IMR-90 (cell line): Measurements from ENCODE around the gene TCF7L1. TPM values are rescaled to one million over a fixed set of nuclear protein-coding genes. Genes with fewer than 3 reads are reported as not detected.

Experiments used
- ATAC-seq: fragments of 200-7000 bp; cut with Tn5 transposase; 2 replicates; pipeline ENCODE4 v1.9.1; 2020; ENCODE audit warnings: low read depth, mild to moderate bottlenecking, moderate library complexity
- BruUV-seq: library from RNA; stranded (reverse); fragments of 400-500 nt; replicated peaks from 2 replicates; lab custom pipeline; 2021; lab: Mats Ljungman, UMichigan
- CTCF ChIA-PET: fragments of 300-600 bp; formaldehyde crosslinking; extraction: SDS; loops from one replicate; lab custom pipeline; 2021; ENCODE audit warnings: antibody characterized with exemption; lab: Yijun Ruan, JAX
- POLR2A ChIA-PET: fragments of 300-600 bp; sonication (Branson Sonifier 250); formaldehyde crosslinking; loops from one replicate; lab custom pipeline; 2022; ENCODE audit warnings: antibody characterized with exemption; ENCODE audit not compliant: unreplicated experiment; lab: Charles Lee
- DNase-seq: peaks from one replicate; pipeline ENCODE4 v3.0.0; 2013
- H2AFZ ChIP-seq: replicated peaks from 2 replicates; pipeline ENCODE3; 2013; ENCODE audit warnings: low read length, mild to moderate bottlenecking; ENCODE audit not compliant: poor library complexity
- H2AK5ac ChIP-seq: 2 replicates; pipeline ENCODE4 v1.6.1; 2013; ENCODE audit warnings: low read depth, low read length, inconsistent platforms
- H2AK9ac ChIP-seq: replicated peaks from 2 replicates; pipeline ENCODE3; 2013; ENCODE audit warnings: mild to moderate bottlenecking, low read depth, low read length, moderate library complexity; ENCODE audit not compliant: poor library complexity
- H2BK120ac ChIP-seq: 2 replicates; pipeline ENCODE4 v1.6.1; 2013; ENCODE audit warnings: low read depth, low read length, inconsistent platforms
- H2BK15ac ChIP-seq: 3 replicates; pipeline ENCODE4 v1.6.1; 2013; ENCODE audit warnings: low read depth, low read length, inconsistent platforms
- H2BK20ac ChIP-seq: 2 replicates; pipeline ENCODE4 v1.6.1; 2013; ENCODE audit warnings: low read depth, mild to moderate bottlenecking, inconsistent platforms, low read length, moderate library complexity
- H2BK5ac ChIP-seq: 2 replicates; pipeline ENCODE4 v1.6.1; 2013; ENCODE audit warnings: mild to moderate bottlenecking, low read depth, low read length, inconsistent platforms; ENCODE audit not compliant: poor library complexity, severe bottlenecking
- H3K14ac ChIP-seq: replicated peaks from 2 replicates; pipeline ENCODE4 v1.6.1; 2013; ENCODE audit warnings: low read depth, low read length, inconsistent platforms
- H3K18ac ChIP-seq: 2 replicates; pipeline ENCODE4 v1.6.1; 2013; ENCODE audit warnings: low read depth, low read length, control low read depth
- H3K23ac ChIP-seq: 2 replicates; pipeline ENCODE4 v1.6.1; 2013; ENCODE audit warnings: low read depth, low read length, inconsistent platforms
- H3K27ac ChIP-seq: 2 replicates; pipeline ENCODE4 v1.5.1; 2013; ENCODE audit warnings: mild to moderate bottlenecking, control low read depth, low read length; ENCODE audit not compliant: insufficient read depth
- H3K27me3 ChIP-seq: 2 replicates; pipeline ENCODE4 v1.6.1; 2013; ENCODE audit warnings: low read length; ENCODE audit not compliant: control insufficient read depth, insufficient read depth
- H3K36me3 ChIP-seq: 2 replicates; pipeline ENCODE4 v1.6.1; 2013; ENCODE audit warnings: low read length, mixed read lengths; ENCODE audit not compliant: control insufficient read depth, insufficient read depth
- H3K4ac ChIP-seq: 2 replicates; pipeline ENCODE4 v1.6.1; 2013; ENCODE audit warnings: low read depth, low read length, inconsistent platforms
- H3K4me1 ChIP-seq: 2 replicates; pipeline ENCODE4 v1.6.1; 2013; ENCODE audit warnings: low read length, mixed read lengths; ENCODE audit not compliant: control insufficient read depth, insufficient read depth
- H3K4me2 ChIP-seq: 2 replicates; pipeline ENCODE4 v1.6.1; 2013; ENCODE audit warnings: low read depth, mild to moderate bottlenecking, control low read depth, low read length, moderate library complexity
- H3K4me3 ChIP-seq: 2 replicates; pipeline ENCODE4 v1.5.1; 2013; ENCODE audit warnings: low read depth, mild to moderate bottlenecking, control low read depth, low read length, moderate library complexity; ENCODE audit not compliant: insufficient read depth
- H3K56ac ChIP-seq: 2 replicates; pipeline ENCODE4 v1.6.1; 2013; ENCODE audit warnings: low read length, inconsistent platforms; ENCODE audit not compliant: insufficient read depth; ENCODE audit errors: extremely low read depth
- H3K79me1 ChIP-seq, 2 experiments: 2 replicates each; pipeline ENCODE4 v1.6.1; 2013; ENCODE audit warnings: low read length in 2 of 2, inconsistent platforms in 1 of 2, low read depth in 1 of 2
- H3K9ac ChIP-seq: 2 replicates; pipeline ENCODE4 v1.6.1; 2013; ENCODE audit warnings: low read depth, low read length, control low read depth
- H3K9me1 ChIP-seq: 2 replicates; pipeline ENCODE4 v1.6.1; 2013; ENCODE audit warnings: low read length, inconsistent platforms; ENCODE audit not compliant: insufficient read depth
- H3K9me3 ChIP-seq: 2 replicates; pipeline ENCODE4 v1.6.1; 2013; ENCODE audit warnings: low read length; ENCODE audit not compliant: control insufficient read depth, insufficient read depth
- H4K20me1 ChIP-seq: 2 replicates; pipeline ENCODE4 v1.6.1; 2013; ENCODE audit warnings: low read length, inconsistent platforms; ENCODE audit not compliant: insufficient read depth
- H4K5ac ChIP-seq: 2 replicates; pipeline ENCODE4 v1.6.1; 2013; ENCODE audit warnings: mild to moderate bottlenecking, low read depth, low read length, control low read depth
- H4K8ac ChIP-seq, 2 experiments: 2 replicates each; pipeline ENCODE4 v1.6.1; 2013; ENCODE audit warnings: low read depth in 2 of 2, low read length in 2 of 2, control low read depth in 1 of 2, inconsistent platforms in 1 of 2
- H4K91ac ChIP-seq: 2 replicates; pipeline ENCODE4 v1.6.1; 2013; ENCODE audit warnings: low read depth, low read length, inconsistent platforms; ENCODE audit not compliant: insufficient read depth
- CEBPB ChIP-seq: IDR thresholded peaks from 2 replicates; pipeline ENCODE4 v1.6.1; 2012; ENCODE audit warnings: low read depth, low read length, improper control_type of control experiment
- MAZ ChIP-seq: IDR thresholded peaks from 2 replicates; pipeline ENCODE4 v1.6.1; 2012; ENCODE audit warnings: low read depth, mild to moderate bottlenecking, low read length, improper control_type of control experiment, moderate library complexity, borderline replicate concordance
- MXI1 ChIP-seq: IDR thresholded peaks from 2 replicates; pipeline ENCODE4 v1.6.1; 2012; ENCODE audit warnings: low read depth, mild to moderate bottlenecking, low read length, moderate library complexity, borderline replicate concordance
- NFE2L2 ChIP-seq: fragments of 150-350 bp; IDR thresholded peaks from 2 replicates; pipeline ENCODE4 v1.6.1; 2016; ENCODE audit warnings: low read depth, mild to moderate bottlenecking, low read length
- POLR2A ChIP-seq: IDR thresholded peaks from 2 replicates; pipeline ENCODE4 v1.6.1; 2012; ENCODE audit warnings: mild to moderate bottlenecking, low read depth, low read length
- RAD21 ChIP-seq: IDR thresholded peaks from 2 replicates; pipeline ENCODE4 v1.6.1; 2012; ENCODE audit warnings: low read length, improper control_type of control experiment
- WGBS, 2 experiments: methylation state at CpG; one replicate each; pipeline versions ENCODE4 v1.1.5 to v1.1.7; 2013; ENCODE audit warnings: missing lambda C conversion rate in 2 of 2; ENCODE audit not compliant: insufficient read length in 1 of 2; ENCODE audit errors: extremely low coverage in 2 of 2; 5-methylcytosine and 5-hydroxymethylcytosine counted together
- dilution Hi-C: fragments of 300-500 bp; cut with HindIII; formaldehyde crosslinking; loops from one replicate; pipeline ENCODE4 v1.14.3; 2018; ENCODE audit warnings: low sequenced_read_pairs; ENCODE audit not compliant: unreplicated experiment
- in situ Hi-C: fragments of 300-500 bp; cut with MboI; formaldehyde crosslinking; loops from 3 replicates; pipeline ENCODE4 v1.14.3; 2019; ENCODE audit warnings: low sequenced_read_pairs, inconsistent platforms, mixed read lengths
- intact Hi-C: fragments of 100-400 bp; cut with micrococcal nuclease; formaldehyde crosslinking; loops from 2 replicates; pipeline ENCODE4 v1.10.0; 2022
- polyA plus RNA-seq, 3 experiments: library from polyadenylated mRNA; depleted of rRNA; stranded (reverse); fragments of >200 nt; gene quantifications; 2 replicates each; pipeline ENCODE4 v1.2.3, GENCODE V29; 2012; ENCODE audit warnings: low replicate concordance in 1 of 3
- total RNA-seq: library from RNA; depleted of rRNA; stranded (reverse); fragments of >200 nt; gene quantifications from 2 replicates; pipeline ENCODE4 v1.2.3, GENCODE V29; 2012
- TF ChIP-seq, protein P1 (sequence below): fragments of 150-350 bp; IDR thresholded peaks from 2 replicates; pipeline ENCODE4 v1.6.1; 2017; ENCODE audit warnings: mild to moderate bottlenecking, antibody characterized with exemption, low read length, low read depth

Gene TCF7L1
- total and polyA plus RNA-seq, 2 of the 4 experiments (the other 2 are of a cell fraction) = 0.72 to 11.1 TPM

DNA sequence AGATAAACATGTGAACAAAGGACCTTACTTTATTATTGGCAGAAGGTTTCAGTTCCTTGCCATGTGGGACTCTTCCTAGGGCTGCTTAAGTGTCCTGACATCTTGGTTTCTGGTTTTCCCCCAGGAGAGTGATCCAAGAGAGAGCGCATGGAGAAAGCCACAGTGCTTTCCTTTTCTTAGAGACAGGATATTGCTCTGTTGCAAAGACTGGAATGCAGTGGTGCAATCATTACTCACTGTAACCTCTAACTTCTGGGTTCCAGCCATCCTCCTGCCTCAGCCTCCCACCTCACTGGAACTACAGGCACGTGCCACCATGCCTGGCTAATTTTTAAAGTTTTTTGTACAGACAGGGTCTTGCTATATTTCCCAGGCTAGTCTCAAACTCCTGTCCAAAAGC lies 38.1 kb upstream of the TCF7L1 start:
- Histone ChIP-seq H2AFZ (peak overlapping the region; percentile 3), H3K36me3 (no peaks in the 10 kb centered on the region), H2AK5ac (no peak overlapping the region), H4K91ac (no peak overlapping the region), H3K27ac (no peak overlapping the region), H3K4me3 (no peak overlapping the region), H3K4me1 (no peaks in the 10 kb centered on the region), H3K27me3 (peaks cover 15% of the 10 kb centered on the region), H2BK20ac (no peak overlapping the region), H2BK5ac (no peak overlapping the region), H3K4me2 (no peak overlapping the region), H3K56ac (no peak overlapping the region), H2BK120ac (no peak overlapping the region), H3K9me3 (peaks cover 10% of the 10 kb centered on the region), H4K20me1 (no peaks in the 10 kb centered on the region), H3K23ac (no peak overlapping the region), H3K14ac (no peak overlapping the region), H3K79me1 (no peaks in the 10 kb centered on the region), H3K9me1 (no peaks in the 10 kb centered on the region), H4K5ac (no peak overlapping the region), H3K4ac (no peak overlapping the region), H2BK15ac (no peak overlapping the region), H3K9ac (no peak overlapping the region), H2AK9ac (no peak overlapping the region), H3K18ac (no peak overlapping the region), H4K8ac (no peak overlapping the region)
- no CpG with 5 or more reads among the region's 2 CpGs for WGBS, 2 experiments
- intact Hi-C loops = no loop called here
- in situ Hi-C loops = no loop called here
- DNase-seq = peak; percentile 39
- BruUV-seq = no TSS peak
- ChIA-PET CTCF (interaction anchor here (0.6 to 0.7 kb wide), 2 partner anchors 22 to 34 kb away, joined by 3 read pairs; no protein-coding TSS in a partner anchor), POLR2A (no interaction called here)
- ATAC-seq = no peak
- TF ChIP-seq CEBPB (peak; percentile 41; the same call in 1 of the 2 replicates), RAD21 (no peak), NFE2L2 (no peak), MXI1 (no peak), MAZ (no peak), POLR2A (no peak)
- TF ChIP-seq, protein P1, sequence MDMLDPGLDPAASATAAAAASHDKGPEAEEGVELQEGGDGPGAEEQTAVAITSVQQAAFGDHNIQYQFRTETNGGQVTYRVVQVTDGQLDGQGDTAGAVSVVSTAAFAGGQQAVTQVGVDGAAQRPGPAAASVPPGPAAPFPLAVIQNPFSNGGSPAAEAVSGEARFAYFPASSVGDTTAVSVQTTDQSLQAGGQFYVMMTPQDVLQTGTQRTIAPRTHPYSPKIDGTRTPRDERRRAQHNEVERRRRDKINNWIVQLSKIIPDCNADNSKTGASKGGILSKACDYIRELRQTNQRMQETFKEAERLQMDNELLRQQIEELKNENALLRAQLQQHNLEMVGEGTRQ = no peak
- dilution Hi-C loops = no loop called here
